ENCODE data around the gene USP17L29. TPM values are rescaled to one million over a fixed set of nuclear protein-coding genes. Genes with fewer than 3 reads are reported as not detected.
"Not testable (repeated sequence)": the region's sequence is repeated elsewhere in the genome, so short reads cannot be mapped to it uniquely, and the experiment has no call there.

USP17L29 gene
- total RNA-seq: not detected in 2 replicates

- DNase-seq; ATAC-seq (ENCODE audit: low read depth); intact Hi-C loops (cut with micrococcal nuclease); H3K9me3 Mint-ChIP-seq; POLR2A ChIA-PET; CTCF ChIA-PET; H3K27ac Mint-ChIP-seq; H3K4me1 Mint-ChIP-seq; H3K36me3 Mint-ChIP-seq (ENCODE audit: low read depth); H3K27me3 Mint-ChIP-seq; H3K4me3 Mint-ChIP-seq: not testable (repeated sequence)
Measured at GRCh38 chr4:9353338-9353737, at the start of gene USP17L29. USP17L29 (plus strand) TSS chr4:9353638; CDS start chr4:9353638, 0 bp downstream.

- H3K9me3 Mint-ChIP-seq; intact Hi-C loops (cut with micrococcal nuclease); H3K4me3 Mint-ChIP-seq; H3K27ac Mint-ChIP-seq; H3K36me3 Mint-ChIP-seq (ENCODE audit: low read depth); H3K4me1 Mint-ChIP-seq; DNase-seq; CTCF ChIA-PET; ATAC-seq (ENCODE audit: low read depth); H3K27me3 Mint-ChIP-seq; POLR2A ChIA-PET: not testable (repeated sequence)
Measured at GRCh38 chr4:9324191-9324590, 29.2 kb upstream of the USP17L29 start.

GRCh38 chr4:9324865-9325264 is 28.6 kb upstream of the USP17L29 start, which contains the start of gene USP17L24:
USP17L24 (plus strand) TSS chr4:9325165; CDS start chr4:9325165, 0 bp downstream.
- H3K9me3 Mint-ChIP-seq; POLR2A ChIA-PET; DNase-seq; CTCF ChIA-PET; ATAC-seq (ENCODE audit: low read depth); H3K36me3 Mint-ChIP-seq (ENCODE audit: low read depth); H3K4me3 Mint-ChIP-seq; H3K27me3 Mint-ChIP-seq; intact Hi-C loops (cut with micrococcal nuclease); H3K27ac Mint-ChIP-seq; H3K4me1 Mint-ChIP-seq: not testable (repeated sequence)

DNA sequence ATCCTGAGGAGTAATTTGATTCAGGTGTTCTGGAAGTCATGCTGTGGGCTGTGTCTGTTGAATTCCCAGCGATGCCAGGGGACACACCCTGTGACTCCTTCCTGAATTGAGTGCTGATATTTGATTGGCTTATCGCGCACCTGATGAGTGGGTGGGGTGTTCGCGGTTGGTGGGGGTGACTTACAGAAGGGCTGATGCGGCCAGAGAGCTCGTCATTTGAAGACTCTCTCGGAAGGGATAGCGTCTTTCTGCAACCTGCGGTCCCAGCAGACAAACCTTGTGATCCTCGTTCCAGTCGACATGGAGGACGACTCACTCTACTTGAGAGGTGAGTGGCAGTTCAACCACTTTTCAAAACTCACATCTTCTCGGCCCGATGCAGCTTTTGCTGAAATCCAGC is 23.8 kb upstream of the USP17L29 start, which contains the start of gene USP17L25:
Gene USP17L25 (plus strand): TSS at position 301 of the 400 bp plus-strand sequence. CDS start 0 bp downstream, at position 301.
- H3K27ac Mint-ChIP-seq; H3K36me3 Mint-ChIP-seq (ENCODE audit: low read depth); H3K9me3 Mint-ChIP-seq; H3K27me3 Mint-ChIP-seq; ATAC-seq (ENCODE audit: low read depth); DNase-seq; intact Hi-C loops (cut with micrococcal nuclease); CTCF ChIA-PET; POLR2A ChIA-PET; H3K4me1 Mint-ChIP-seq; H3K4me3 Mint-ChIP-seq: not testable (repeated sequence)

GRCh38 chr4:9334358-9334757 is 19.1 kb upstream of the USP17L29 start, which contains the start of gene USP17L26:
USP17L26 (plus strand) TSS chr4:9334658; CDS start chr4:9334658, 0 bp downstream.
- CTCF ChIA-PET; POLR2A ChIA-PET; H3K36me3 Mint-ChIP-seq (ENCODE audit: low read depth); H3K27me3 Mint-ChIP-seq; H3K4me3 Mint-ChIP-seq; H3K27ac Mint-ChIP-seq; H3K4me1 Mint-ChIP-seq; H3K9me3 Mint-ChIP-seq; DNase-seq; ATAC-seq (ENCODE audit: low read depth); intact Hi-C loops (cut with micrococcal nuclease): not testable (repeated sequence)

- CTCF ChIA-PET; H3K27me3 Mint-ChIP-seq; ATAC-seq (ENCODE audit: low read depth); H3K4me3 Mint-ChIP-seq; H3K36me3 Mint-ChIP-seq (ENCODE audit: low read depth); H3K9me3 Mint-ChIP-seq; POLR2A ChIA-PET; intact Hi-C loops (cut with micrococcal nuclease); DNase-seq; H3K27ac Mint-ChIP-seq; H3K4me1 Mint-ChIP-seq: not testable (repeated sequence)
Measured at GRCh38 chr4:9339103-9339502, 14.3 kb upstream of the USP17L29 start, which contains the start of gene USP17L5. USP17L5 (plus strand) TSS chr4:9339403; CDS start chr4:9339403, 0 bp downstream.

- ATAC-seq (ENCODE audit: low read depth); H3K4me1 Mint-ChIP-seq; DNase-seq; CTCF ChIA-PET; H3K27ac Mint-ChIP-seq; POLR2A ChIA-PET; intact Hi-C loops (cut with micrococcal nuclease); H3K36me3 Mint-ChIP-seq (ENCODE audit: low read depth); H3K9me3 Mint-ChIP-seq; H3K4me3 Mint-ChIP-seq; H3K27me3 Mint-ChIP-seq: not testable (repeated sequence)
Measured at GRCh38 chr4:9343848-9344247, 9.6 kb upstream of the USP17L29 start, which contains the start of gene USP17L27. USP17L27 (plus strand) TSS chr4:9344148; CDS start chr4:9344148, 0 bp downstream.

- H3K4me1 Mint-ChIP-seq; H3K4me3 Mint-ChIP-seq; H3K9me3 Mint-ChIP-seq; H3K27ac Mint-ChIP-seq; H3K27me3 Mint-ChIP-seq; H3K36me3 Mint-ChIP-seq (ENCODE audit: low read depth); intact Hi-C loops (cut with micrococcal nuclease); POLR2A ChIA-PET; CTCF ChIA-PET; DNase-seq; ATAC-seq (ENCODE audit: low read depth): not testable (repeated sequence)
Measured at GRCh38 chr4:9348593-9348992, 4.8 kb upstream of the USP17L29 start, which contains the start of gene USP17L28. USP17L28 (plus strand) TSS chr4:9348893; CDS start chr4:9348893, 0 bp downstream.

GRCh38 chr4:9350866-9351265 is 2.6 kb upstream of the USP17L29 start:
- H3K27ac Mint-ChIP-seq; H3K4me1 Mint-ChIP-seq; H3K27me3 Mint-ChIP-seq; ATAC-seq (ENCODE audit: low read depth); CTCF ChIA-PET; H3K9me3 Mint-ChIP-seq; H3K4me3 Mint-ChIP-seq; DNase-seq; intact Hi-C loops (cut with micrococcal nuclease); POLR2A ChIA-PET; H3K36me3 Mint-ChIP-seq (ENCODE audit: low read depth): not testable (repeated sequence)

- CTCF ChIA-PET; H3K36me3 Mint-ChIP-seq (ENCODE audit: low read depth); H3K4me3 Mint-ChIP-seq; H3K27me3 Mint-ChIP-seq; POLR2A ChIA-PET; H3K4me1 Mint-ChIP-seq; H3K9me3 Mint-ChIP-seq; intact Hi-C loops (cut with micrococcal nuclease); DNase-seq; H3K27ac Mint-ChIP-seq; ATAC-seq (ENCODE audit: low read depth): not testable (repeated sequence)
Measured at GRCh38 chr4:9362829-9363228, 9.4 kb downstream of the USP17L29 start, which contains the start of gene USP17L30. USP17L30 (plus strand) TSS chr4:9363129; CDS start chr4:9363129, 0 bp downstream.

GRCh38 chr4:9379881-9380280 is 26.4 kb downstream of the USP17L29 start:
- H3K27me3 Mint-ChIP-seq; H3K9me3 Mint-ChIP-seq; DNase-seq; ATAC-seq (ENCODE audit: low read depth); H3K36me3 Mint-ChIP-seq (ENCODE audit: low read depth); POLR2A ChIA-PET; H3K27ac Mint-ChIP-seq; H3K4me3 Mint-ChIP-seq; H3K4me1 Mint-ChIP-seq; CTCF ChIA-PET; intact Hi-C loops (cut with micrococcal nuclease): not testable (repeated sequence)

DNA sequence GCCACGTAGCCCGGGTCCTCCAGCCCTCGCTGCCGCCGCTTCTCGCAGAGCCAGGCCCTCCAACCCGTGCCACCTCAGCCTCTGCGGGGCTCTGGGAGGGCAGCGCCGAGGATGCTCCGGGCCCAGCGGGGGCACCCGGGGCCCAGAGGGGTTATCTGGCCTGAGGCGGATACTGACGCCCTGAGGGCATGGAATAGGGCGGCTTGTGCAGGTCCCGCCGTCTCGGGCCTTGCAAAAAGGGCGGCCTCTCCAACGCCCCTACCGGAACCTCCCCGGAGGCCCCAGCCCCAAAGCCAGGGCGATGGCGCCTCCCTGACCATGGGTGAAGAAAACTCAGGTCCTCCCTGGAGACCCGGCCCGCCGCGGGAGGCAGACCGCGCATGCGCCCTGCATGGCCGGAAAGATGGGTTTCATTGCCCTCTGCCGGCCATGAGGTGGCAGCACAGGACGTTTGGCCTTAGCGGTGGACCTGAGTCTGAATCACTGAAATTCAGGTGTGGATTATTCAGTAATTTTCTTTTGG is 27.6 kb downstream of the USP17L29 start:
- H3K36me3 Mint-ChIP-seq (ENCODE audit: low read depth); H3K4me1 Mint-ChIP-seq; H3K9me3 Mint-ChIP-seq; POLR2A ChIA-PET; H3K27me3 Mint-ChIP-seq; H3K27ac Mint-ChIP-seq; intact Hi-C loops (cut with micrococcal nuclease); ATAC-seq (ENCODE audit: low read depth); CTCF ChIA-PET: not testable (repeated sequence)
- peak overlapping the region; percentile 15 for H3K4me3 Mint-ChIP-seq
- DNase-seq: peak; percentile 41

Data from activated B cell treated with CpG ODN at 0.5 μM for 24 hours (primary cell).